HepG2 (cell line): Measurements from ENCODE around the gene SMIM29. TPM values are rescaled to one million over a fixed set of nuclear protein-coding genes. Genes with fewer than 3 reads are reported as not detected.
A peak's percentile ranks its signal among the peaks of the same experiment; 100 is the strongest.

Experiments
- ATAC-seq: fragments of 200-7000 bp; cut with Tn5 transposase; 3 replicates; pipeline ENCODE4 v1.9.1; 2020; ENCODE audit warnings: mild to moderate bottlenecking, moderate library complexity
- BruUV-seq: library from RNA; stranded (reverse); fragments of 400-500 nt; replicated peaks from 2 replicates; lab custom pipeline; 2021; lab: Mats Ljungman, UMichigan
- CTCF ChIA-PET: fragments of 300-600 bp; formaldehyde crosslinking; extraction: SDS; loops from one replicate; lab custom pipeline; 2021; ENCODE audit warnings: low total read pairs, inconsistent platforms, low intra/inter-chr PET ratio; lab: Yijun Ruan, JAX
- POLR2A ChIA-PET: fragments of 350-600 bp; sonication (Branson Sonifier 250); formaldehyde crosslinking; loops from one replicate; lab custom pipeline; 2020; ENCODE audit warnings: antibody characterized with exemption, inconsistent platforms; lab: Yijun Ruan, JAX
- DNase-seq: peaks from one replicate; pipeline ENCODE4 v3.0.0-alpha.2; 2015; ENCODE audit warnings: low spot score
- FAIRE-seq: peaks from 3 replicates; lab custom pipeline; 2011; peaks lifted over from hg19 to GRCh38; lab: Jason Lieb, UNC
- H2AFZ ChIP-seq: one replicate; pipeline ENCODE4 v1.6.1; 2011; ENCODE audit warnings: low read length, inconsistent platforms
- H3K27ac ChIP-seq: fragments of 300-600 bp; 3 replicates; pipeline ENCODE4 v1.8.0; 2011; ENCODE audit warnings: mixed run types, mild to moderate bottlenecking, mixed read lengths, low read length, inconsistent platforms; ENCODE audit not compliant: insufficient read depth; ENCODE audit errors: extremely low read length
- H3K27me3 ChIP-seq, 2 experiments: fragments of 200-600 bp in 1 of 2; 2 replicates in 1 of 2; 3 replicates in 1 of 2; pipeline versions ENCODE4 v1.6.0 to v1.8.0; 2011; ENCODE audit warnings: low read length in 2 of 2, mild to moderate bottlenecking in 2 of 2, moderate library complexity in 2 of 2, inconsistent platforms in 1 of 2; ENCODE audit not compliant: insufficient read depth in 2 of 2, control insufficient read depth in 1 of 2
- H3K36me3 ChIP-seq, 2 experiments: fragments of 200-600 bp in 1 of 2; replicated peaks in 1 of 2; 2 replicates in 1 of 2; 3 replicates in 1 of 2; pipeline versions ENCODE4 v1.5.1 to v1.8.0; 2011; ENCODE audit warnings: low read length in 2 of 2, inconsistent platforms in 1 of 2; ENCODE audit not compliant: insufficient read depth in 2 of 2, control insufficient read depth in 1 of 2
- H3K4me1 ChIP-seq: 2 replicates; pipeline ENCODE4 v1.5.1; 2012; ENCODE audit warnings: low read length, inconsistent platforms; ENCODE audit not compliant: insufficient read depth
- H3K4me2 ChIP-seq: 2 replicates; pipeline ENCODE4 v1.6.0; 2011; ENCODE audit warnings: low read depth, low read length, inconsistent platforms
- H3K4me3 ChIP-seq, 3 experiments: fragments of 200-600 bp in 1 of 3; sonication (generic), shearing (Covaris generic) in 1 of 3; replicated peaks in 1 of 3; 2 replicates each; pipeline ENCODE4 v1.5.1; 2011 to 2016; ENCODE audit warnings: low read length in 3 of 3, inconsistent platforms in 2 of 3, low read depth in 2 of 3, mild to moderate bottlenecking in 2 of 3, control low read depth in 1 of 3, mixed read lengths in 1 of 3; ENCODE audit not compliant: insufficient read depth in 1 of 3
- H3K79me2 ChIP-seq: one replicate; pipeline ENCODE4 v1.6.1; 2011; ENCODE audit warnings: low read length, inconsistent platforms; ENCODE audit not compliant: insufficient read depth
- H3K9ac ChIP-seq: 2 replicates; pipeline ENCODE4 v1.6.0; 2011; ENCODE audit warnings: mild to moderate bottlenecking, low read depth, low read length, inconsistent platforms; ENCODE audit not compliant: insufficient read depth
- H3K9me3 ChIP-seq: 2 replicates; pipeline ENCODE4 v1.5.1; 2012; ENCODE audit warnings: mild to moderate bottlenecking, low read length
- H4K20me1 ChIP-seq: 2 replicates; pipeline ENCODE4 v1.6.0; 2011; ENCODE audit warnings: inconsistent platforms, mild to moderate bottlenecking, low read length, moderate library complexity; ENCODE audit not compliant: insufficient read depth
- CREB1 ChIP-seq, 2 experiments: fragments of 450-650 bp in 1 of 2; IDR thresholded peaks; 2 replicates each; pipeline ENCODE4 v1.6.1; 2016 to 2017; ENCODE audit warnings: control low read depth in 1 of 2, mild to moderate bottlenecking in 1 of 2, missing compliant biosample characterization in 1 of 2, missing genetic modification characterization in 1 of 2
- CTCF ChIP-seq: sonication (generic); formaldehyde crosslinking; IDR thresholded peaks from 2 replicates; pipeline ENCODE4 v1.5.0; 2020; ENCODE audit warnings: mild to moderate bottlenecking, missing genetic modification reagents, moderate library complexity
- DZIP1 ChIP-seq: sonication (generic); formaldehyde crosslinking; IDR thresholded peaks from 2 replicates; pipeline ENCODE4 v1.5.0; 2020; ENCODE audit warnings: mild to moderate bottlenecking, missing genetic modification reagents
- NBN ChIP-seq: fragments of 450-650 bp; conservative IDR thresholded peaks from 2 replicates; pipeline ENCODE4 v1.6.1; 2017
- NCOA5 ChIP-seq: sonication (generic); formaldehyde crosslinking; IDR thresholded peaks from 2 replicates; pipeline ENCODE4 v1.4.0; 2020; ENCODE audit warnings: missing genetic modification reagents
- SP2 ChIP-seq: sonication (generic); formaldehyde crosslinking; IDR thresholded peaks from 2 replicates; pipeline ENCODE4 v1.5.1; 2020; ENCODE audit warnings: mild to moderate bottlenecking, missing genetic modification reagents
- TCF7 ChIP-seq: sonication (generic); IDR thresholded peaks from 2 replicates; pipeline ENCODE4 v1.6.1; 2016; ENCODE audit warnings: antibody characterized with exemption, low read depth
- TRIM24 ChIP-seq: sonication (generic); formaldehyde crosslinking; IDR thresholded peaks from 2 replicates; pipeline ENCODE4 v1.8.0; 2022; ENCODE audit warnings: mild to moderate bottlenecking, missing genetic modification reagents
- ZNF557 ChIP-seq: sonication (generic); formaldehyde crosslinking; IDR thresholded peaks from 2 replicates; pipeline ENCODE4 v1.4.0; 2020; ENCODE audit warnings: missing genetic modification reagents
- WGBS: methylation state at CpG from one replicate; pipeline ENCODE4 v1.1.6; 2017; ENCODE audit warnings: low lambda C conversion rate; 5-methylcytosine and 5-hydroxymethylcytosine counted together
- in situ Hi-C: cut with HindIII; loops from 2 replicates; pipeline ENCODE4 v1.10.0; 2017; ENCODE audit warnings: low pct_unique_long_range_greater_than_20kb; ENCODE audit not compliant: extremely low pct_ligation_motif_present
- intact Hi-C: fragments of 100-400 bp; cut with micrococcal nuclease; formaldehyde crosslinking; loops from one replicate; pipeline ENCODE4 v1.10.0; 2022; ENCODE audit not compliant: unreplicated experiment
- polyA plus RNA-seq, 8 experiments: library from polyadenylated mRNA; depleted of rRNA in 3 of 8; stranded (reverse) in 7 of 8; unstranded in 1 of 8; fragments of >200 nt; fragmentation: Illumina TruSeq in 4 of 8; extraction: Trizol in 4 of 8; gene quantifications; 2 replicates each; pipeline versions ENCODE4 v1.2.1 to v1.2.3, GENCODE V29; 2011 to 2016; ENCODE audit warnings: low read depth in 4 of 8, missing spikeins in 1 of 8, mixed read lengths in 1 of 8; ENCODE audit not compliant: insufficient read depth in 1 of 8
- total RNA-seq, 5 experiments: library from RNA; depleted of rRNA; stranded (reverse); fragments of >200 nt; fragmentation: Illumina TruSeq; extraction: Trizol; gene quantifications; 2 replicates each; pipeline ENCODE4 v1.2.3, GENCODE V29; 2016; ENCODE audit warnings: low read depth in 1 of 5
- TF ChIP-seq, protein P1 (sequence below): sonication (generic); formaldehyde crosslinking; IDR thresholded peaks from 2 replicates; pipeline ENCODE4 v1.9.0; 2022; ENCODE audit warnings: missing genetic modification reagents, mild to moderate bottlenecking, borderline replicate concordance
- TF ChIP-seq, protein P2 (sequence below): sonication (generic); formaldehyde crosslinking; IDR thresholded peaks from 2 replicates; pipeline ENCODE4 v1.8.0; 2022; ENCODE audit warnings: mild to moderate bottlenecking, missing genetic modification reagents, moderate library complexity

SMIM29 gene
- total and polyA plus RNA-seq, 2 of the 13 experiments (the other 11 are each of a cell fraction or from before 2014, with no cell fraction given), result 8.8 to 15.3 TPM

GRCh38 chr6:34272013-34272926 is 23.5 kb upstream of the SMIM29 start:
- no peak overlapping the region for H3K9ac ChIP-seq
- no peaks in the 10 kb centered on the region for H3K27me3 ChIP-seq
- BruUV-seq, result no TSS peak
- CTCF ChIA-PET, result no interaction called here
- DNase-seq, result peak; percentile 31
- H4K20me1 ChIP-seq, result no peaks in the 10 kb centered on the region
- H3K36me3 ChIP-seq, result no peaks in the 10 kb centered on the region
- no peak overlapping the region for H3K27ac ChIP-seq
- no peaks in the 10 kb centered on the region for H3K9me3 ChIP-seq
- POLR2A ChIA-PET, result no interaction called here
- no peaks in the 10 kb centered on the region for H3K79me2 ChIP-seq
- H3K4me1 ChIP-seq, result peaks cover 50% of the 10 kb centered on the region
- TF ChIP-seq TCF7 (no peak), DZIP1 (CRISPR knock-in tag) (no peak), CREB1 (IDR thresholded peaks at IDR 0.05) (no peak), CREB1 (CRISPR knock-in tag; IDR thresholded peaks at IDR 0.05) (no peak), ZNF557 (CRISPR knock-in tag) (no peak), SP2 (CRISPR knock-in tag) (no peak), NCOA5 (CRISPR knock-in tag) (no peak), NBN (no peak), CTCF (CRISPR knock-in tag) (0 out of 2 replicates have a peak, but pooled peaks have one; percentile 9), TRIM24 (no peak)
- TF ChIP-seq, protein P1, sequence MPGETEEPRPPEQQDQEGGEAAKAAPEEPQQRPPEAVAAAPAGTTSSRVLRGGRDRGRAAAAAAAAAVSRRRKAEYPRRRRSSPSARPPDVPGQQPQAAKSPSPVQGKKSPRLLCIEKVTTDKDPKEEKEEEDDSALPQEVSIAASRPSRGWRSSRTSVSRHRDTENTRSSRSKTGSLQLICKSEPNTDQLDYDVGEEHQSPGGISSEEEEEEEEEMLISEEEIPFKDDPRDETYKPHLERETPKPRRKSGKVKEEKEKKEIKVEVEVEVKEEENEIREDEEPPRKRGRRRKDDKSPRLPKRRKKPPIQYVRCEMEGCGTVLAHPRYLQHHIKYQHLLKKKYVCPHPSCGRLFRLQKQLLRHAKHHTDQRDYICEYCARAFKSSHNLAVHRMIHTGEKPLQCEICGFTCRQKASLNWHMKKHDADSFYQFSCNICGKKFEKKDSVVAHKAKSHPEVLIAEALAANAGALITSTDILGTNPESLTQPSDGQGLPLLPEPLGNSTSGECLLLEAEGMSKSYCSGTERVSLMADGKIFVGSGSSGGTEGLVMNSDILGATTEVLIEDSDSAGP (CRISPR knock-in tag), result 0 out of 2 replicates have a peak, but pooled peaks have one; percentile 22
- TF ChIP-seq, protein P2, sequence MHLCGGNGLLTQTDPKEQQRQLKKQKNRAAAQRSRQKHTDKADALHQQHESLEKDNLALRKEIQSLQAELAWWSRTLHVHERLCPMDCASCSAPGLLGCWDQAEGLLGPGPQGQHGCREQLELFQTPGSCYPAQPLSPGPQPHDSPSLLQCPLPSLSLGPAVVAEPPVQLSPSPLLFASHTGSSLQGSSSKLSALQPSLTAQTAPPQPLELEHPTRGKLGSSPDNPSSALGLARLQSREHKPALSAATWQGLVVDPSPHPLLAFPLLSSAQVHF (CRISPR knock-in tag), result no peak
- no peak overlapping the region for H3K4me3 ChIP-seq
- ATAC-seq, result peak; percentile 72
- 76% methylated on average over 13 of the region's 13 CpGs for WGBS
- intact Hi-C loops, result no loop called here
- in situ Hi-C loops, result no loop called here
- no peak overlapping the region; the same call in 1 of the 2 replicates for H3K4me2 ChIP-seq
- FAIRE-seq, result no peak
- H2AFZ ChIP-seq, result no peak overlapping the region
